Endometrial microvascular endothelial cells (primary cell): Measurements from ENCODE around the gene FGD5. TPM values are rescaled to one million over a fixed set of nuclear protein-coding genes. Genes with fewer than 3 reads are reported as not detected.

ENCODE experiments used
- in situ Hi-C: cut with HindIII; loops from 2 replicates; pipeline ENCODE4 v1.10.0; 2017; ENCODE audit warnings: low sequenced_read_pairs, low pct_unique_long_range_greater_than_20kb; ENCODE audit errors: inconsistent ontology term
- total RNA-seq: library from RNA; depleted of rRNA; stranded (reverse); fragments of >200 nt; gene quantifications from one replicate; pipeline ENCODE4 v1.2.3, GENCODE V29; 2015; ENCODE audit errors: inconsistent ontology term

FGD5 gene
- total RNA-seq, 1 donor from 2014 or later, result 57.0 TPM

DNA sequence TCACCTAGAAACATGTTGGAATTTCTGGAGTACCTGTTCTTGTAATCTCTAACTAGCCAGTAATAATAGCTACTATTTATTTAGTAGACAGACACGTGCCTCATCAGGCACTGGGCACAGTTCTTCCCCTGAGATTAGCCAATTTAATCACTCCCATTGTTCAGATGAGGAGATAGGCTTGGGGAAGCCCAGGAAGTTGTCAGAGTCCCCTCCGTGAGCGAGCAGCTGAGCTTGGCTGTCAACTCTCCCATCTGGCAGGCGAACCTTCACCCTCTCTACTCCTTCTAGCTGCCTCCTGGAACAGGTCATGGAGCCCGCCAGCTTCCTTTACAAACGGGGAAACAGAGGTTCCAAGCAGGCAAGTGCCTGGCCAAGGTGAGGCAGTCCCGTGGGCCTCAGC lies 31.1 kb upstream of the FGD5 start:
- in situ Hi-C loops, result no loop called here

- in situ Hi-C loops, result no loop called here
Observed at GRCh38 chr3:14788644-14789043, 30.1 kb upstream of the FGD5 start.

GRCh38 chr3:14789221-14789620 lies 29.5 kb upstream of the FGD5 start:
- in situ Hi-C loops, result no loop called here

- in situ Hi-C loops, result no loop called here
Observed at GRCh38 chr3:14789640-14790285, 29.0 kb upstream of the FGD5 start.

GRCh38 chr3:14791343-14791945 lies 27.3 kb upstream of the FGD5 start:
- in situ Hi-C loops, result no loop called here

- in situ Hi-C loops, result no loop called here
Observed at GRCh38 chr3:14792691-14793121, 26.1 kb upstream of the FGD5 start.

- in situ Hi-C loops, result no loop called here
Observed at GRCh38 chr3:14793126-14793857, 25.5 kb upstream of the FGD5 start.

- in situ Hi-C loops, result no loop called here
Observed at GRCh38 chr3:14793858-14794234, 24.9 kb upstream of the FGD5 start.

DNA sequence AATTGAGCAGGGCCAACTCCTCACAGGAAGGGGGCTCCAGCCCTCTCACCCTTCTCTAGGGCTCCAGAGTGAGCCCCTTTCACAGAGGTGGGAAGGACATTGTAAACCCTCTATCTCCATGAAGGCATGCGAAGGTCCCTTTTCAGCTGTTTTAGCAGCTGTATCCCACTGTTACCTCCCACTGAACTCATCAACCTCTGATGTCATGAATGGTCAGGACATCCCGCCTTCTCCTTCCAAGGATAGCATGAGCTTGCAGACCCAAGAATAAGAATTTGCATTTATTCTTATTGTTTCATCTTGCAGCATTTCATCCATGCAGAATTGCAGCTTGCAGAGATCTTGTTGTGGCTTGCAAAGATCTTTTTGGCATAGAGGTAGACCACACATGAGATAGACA lies 24.3 kb upstream of the FGD5 start:
- in situ Hi-C loops, result no loop called here

GRCh38 chr3:14795996-14796395 lies 22.8 kb upstream of the FGD5 start:
- in situ Hi-C loops, result no loop called here

DNA sequence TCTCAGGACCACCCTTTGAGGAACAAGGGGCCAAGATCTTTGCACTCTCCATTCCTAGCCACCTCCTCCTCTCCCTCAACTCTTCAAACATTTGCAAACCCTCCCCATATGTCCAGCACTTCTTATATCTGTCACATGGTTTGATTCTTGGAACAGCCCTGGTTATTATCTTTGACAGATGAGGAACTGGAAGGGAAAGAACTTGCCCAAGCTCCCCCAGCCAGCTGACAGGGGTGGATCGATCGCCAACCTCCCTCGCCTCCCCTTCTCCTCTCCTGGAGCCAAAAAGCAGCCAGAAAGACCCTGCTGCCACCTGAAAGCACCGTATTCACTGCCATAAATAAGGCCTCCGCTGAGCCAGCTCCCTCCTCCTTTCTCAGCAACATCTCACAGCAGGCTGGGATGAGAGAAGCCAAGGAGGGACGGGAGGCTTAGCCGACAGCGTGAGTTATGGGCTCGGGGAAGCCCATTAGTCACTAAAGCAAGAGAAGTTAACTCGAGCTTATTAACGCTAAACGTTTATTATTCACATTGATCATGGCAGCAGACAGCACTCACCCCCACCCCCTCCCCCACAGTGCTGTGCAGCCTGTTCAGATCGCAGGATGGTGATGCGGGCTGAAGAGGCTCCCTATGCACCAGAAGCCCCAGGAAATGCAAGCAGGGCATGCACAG lies 22.2 kb upstream of the FGD5 start:
- in situ Hi-C loops, result no loop called here

GRCh38 chr3:14797731-14798130 lies 21.0 kb upstream of the FGD5 start:
- in situ Hi-C loops, result no loop called here

- in situ Hi-C loops, result no loop called here
Observed at GRCh38 chr3:14798231-14798630, 20.5 kb upstream of the FGD5 start.

GRCh38 chr3:14799146-14799545 lies 19.6 kb upstream of the FGD5 start:
- in situ Hi-C loops, result no loop called here

DNA sequence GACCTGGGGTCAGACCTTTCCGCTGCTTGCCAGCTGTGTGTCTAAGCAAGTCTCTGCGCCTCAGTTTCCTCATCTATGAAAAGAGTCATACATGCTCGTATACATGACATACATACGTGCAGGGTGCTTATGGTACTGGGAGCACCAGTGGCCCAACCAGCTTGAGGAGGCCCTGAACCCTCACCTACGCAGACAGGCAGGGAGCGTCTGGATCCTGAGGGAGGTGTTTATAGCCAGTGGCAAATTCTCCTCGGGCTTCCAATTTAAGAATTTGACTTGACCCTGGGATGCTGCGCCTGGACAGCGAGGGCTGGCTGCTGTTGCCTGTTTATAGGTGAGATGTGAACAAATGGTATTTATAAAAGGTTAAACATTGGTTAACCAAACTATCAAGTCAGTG lies 17.7 kb upstream of the FGD5 start:
- in situ Hi-C loops, result no loop called here

- in situ Hi-C loops, result no loop called here
Observed at GRCh38 chr3:14801668-14802380, 16.9 kb upstream of the FGD5 start.

GRCh38 chr3:14802381-14802731 lies 16.4 kb upstream of the FGD5 start:
- in situ Hi-C loops, result no loop called here

- in situ Hi-C loops, result no loop called here
Observed at GRCh38 chr3:14803101-14803980, 15.4 kb upstream of the FGD5 start.
